Measurements from ENCODE around the gene EML5. TPM values are rescaled to one million over a fixed set of nuclear protein-coding genes. Genes with fewer than 3 reads are reported as not detected.
A peak's percentile ranks its signal among the peaks of the same experiment; 100 is the strongest.

EML5 gene
- polyA plus RNA-seq, 3 donors: not detected

- Histone ChIP-seq H3K4me3 (replicated peaks in 1 of 3; ENCODE audit: low read depth in 2 of 3, low read length in 3 of 3) (no peak overlapping the region), H3K27ac (ENCODE audit: low read depth in 1 of 2, low read length in 2 of 2) (no peak overlapping the region), H3K36me3 (replicated peaks in 1 of 2; ENCODE audit: control insufficient read depth in 1 of 2, insufficient read depth in 2 of 2, low read length in 2 of 2) (peaks cover 57 to 69% of the 10 kb centered on the region in 2 donors), H3K4me1 (ENCODE audit: control insufficient read depth in 1 of 2, insufficient read depth in 2 of 2, low read length in 2 of 2) (peaks cover 6 to 10% of the 10 kb centered on the region in 2 donors), H3K9me3 (replicated peaks in 1 of 2; ENCODE audit: control insufficient read depth in 1 of 2, insufficient read depth in 1 of 2, low read length in 2 of 2) (no peaks in the 10 kb centered on the region), H4K20me1 (ENCODE audit: insufficient read depth, low read length) (no peaks in the 10 kb centered on the region), H2AFZ (ENCODE audit: insufficient read depth, low read depth, low read length, poor library complexity, severe bottlenecking) (no peak overlapping the region), H3K79me2 (ENCODE audit: insufficient read depth, low read length) (no peaks in the 10 kb centered on the region), H3K9ac (ENCODE audit: insufficient read depth, low read length, poor library complexity, severe bottlenecking) (no peak overlapping the region), H3K4me2 (replicated peaks; ENCODE audit: extremely low read depth, low read length, poor library complexity, severe bottlenecking) (no peak overlapping the region), H3K27me3 (ENCODE audit: control insufficient read depth in 2 of 2, insufficient read depth in 2 of 2, low read length in 2 of 2) (no peaks in the 10 kb centered on the region)
- H3K4me1 Mint-ChIP-seq: peaks cover 9% of the 10 kb centered on the region
- peak overlapping the region in 1 of 7 donors; percentile 7 for H3K27ac Mint-ChIP-seq
- H3K27me3 Mint-ChIP-seq (ENCODE audit: low read depth in 3 of 3): no peaks in the 10 kb centered on the region
- H3K9me3 Mint-ChIP-seq: peaks cover 0 to 1% (median 0%) of the 10 kb centered on the region in 7 donors
- TF ChIP-seq CTCF (IDR thresholded peaks at IDR 0.05): no peak
- H3K4me3 Mint-ChIP-seq: no peak overlapping the region
- WGBS (ENCODE audit: insufficient coverage): no CpG with 5 or more reads among the region's 1 CpG
- peaks cover 73 to 74% of the 10 kb centered on the region in 2 donors for H3K36me3 Mint-ChIP-seq
- no peak for DNase-seq
- intact Hi-C loops (cut with micrococcal nuclease): no loop called here
Observed at GRCh38 chr14:88611878-88612277, 180.9 kb downstream of the EML5 start.

- intact Hi-C loops (cut with micrococcal nuclease): no loop called here
- peaks cover 83 to 98% of the 10 kb centered on the region in 2 donors for H3K36me3 ChIP-seq (replicated peaks in 1 of 2; ENCODE audit: control insufficient read depth in 1 of 2, insufficient read depth in 2 of 2, low read length in 2 of 2)
- Mint-ChIP-seq H3K27ac (peak overlapping the region in 1 of 7 donors; percentile 3), H3K4me1 (peaks cover 2% of the 10 kb centered on the region), H3K36me3 (peaks cover 92 to 95% of the 10 kb centered on the region in 2 donors), H3K9me3 (peaks cover 0 to 1% (median 0%) of the 10 kb centered on the region in 7 donors), H3K27me3 (ENCODE audit: low read depth in 3 of 3) (peaks cover 0 to 3% (median 0%) of the 10 kb centered on the region in 3 donors), H3K4me3 (no peak overlapping the region)
- no peaks in the 10 kb centered on the region for H3K79me2 ChIP-seq (ENCODE audit: insufficient read depth, low read length)
- no peaks in the 10 kb centered on the region for H3K4me1 ChIP-seq (ENCODE audit: control insufficient read depth in 1 of 2, insufficient read depth in 2 of 2, low read length in 2 of 2)
- no peaks in the 10 kb centered on the region for H4K20me1 ChIP-seq (ENCODE audit: insufficient read depth, low read length)
- no peak overlapping the region for H3K27ac ChIP-seq (ENCODE audit: low read depth in 1 of 2, low read length in 2 of 2)
- no peak for TF ChIP-seq CTCF (IDR thresholded peaks at IDR 0.05)
- H2AFZ ChIP-seq (ENCODE audit: insufficient read depth, low read depth, low read length, poor library complexity, severe bottlenecking): no peak overlapping the region
- H3K4me2 ChIP-seq (replicated peaks; ENCODE audit: extremely low read depth, low read length, poor library complexity, severe bottlenecking): no peak overlapping the region
- DNase-seq: no peak
- no peak overlapping the region for H3K9ac ChIP-seq (ENCODE audit: insufficient read depth, low read length, poor library complexity, severe bottlenecking)
- H3K9me3 ChIP-seq (replicated peaks in 1 of 2; ENCODE audit: control insufficient read depth in 1 of 2, insufficient read depth in 1 of 2, low read length in 2 of 2): no peaks in the 10 kb centered on the region
- H3K4me3 ChIP-seq (replicated peaks in 1 of 3; ENCODE audit: low read depth in 2 of 3, low read length in 3 of 3): no peak overlapping the region
- no peaks in the 10 kb centered on the region for H3K27me3 ChIP-seq (ENCODE audit: control insufficient read depth in 2 of 2, insufficient read depth in 2 of 2, low read length in 2 of 2)
Observed at GRCh38 chr14:88607829-88608228, 184.9 kb downstream of the EML5 start.
